Right atrium auricular region (tissue), 2 donors: ENCODE data around the gene SACM1L. TPM values are rescaled to one million over a fixed set of nuclear protein-coding genes. Genes with fewer than 3 reads are reported as not detected.

ENCODE experiments used
- DNase-seq: peaks from one replicate; pipeline ENCODE4 v3.0.0-alpha.2; 2019; ENCODE audit warnings: low spot score
- H3K27ac ChIP-seq, 2 donors: fragments of 200-600 bp; sonication (generic); 1 replicate in 1 of 2; 2 replicates in 1 of 2; pipeline ENCODE4 v1.5.1; 2016 to 2019
- H3K27me3 ChIP-seq, 2 donors: fragments of 200-600 bp; sonication (generic); one replicate each; pipeline versions ENCODE4 v1.5.1 to v1.6.0; 2017 to 2019
- H3K36me3 ChIP-seq: fragments of 200-600 bp; sonication (generic); one replicate; pipeline ENCODE4 v1.5.1; 2016
- H3K4me1 ChIP-seq, 2 donors: fragments of 200-600 bp; sonication (generic); one replicate each; pipeline versions ENCODE4 v1.5.1 to v1.6.0; 2017 to 2019
- H3K4me3 ChIP-seq, 2 donors: fragments of 200-600 bp; sonication (generic); 1 replicate in 1 of 2; 2 replicates in 1 of 2; pipeline ENCODE4 v1.5.1; 2017 to 2019; ENCODE audit warnings: mild to moderate bottlenecking in 1 of 2, moderate library complexity in 1 of 2
- H3K9me3 ChIP-seq, 2 donors: fragments of 200-600 bp; sonication (generic); one replicate each; pipeline ENCODE4 v1.5.1; 2019
- total RNA-seq, 2 donors: library from RNA; depleted of rRNA; stranded (reverse); fragments of >200 nt; gene quantifications; one replicate each; pipeline ENCODE4 v1.1.0, GENCODE V29; 2016
- TF ChIP-seq, protein P1 (sequence below), 2 donors: fragments of 200-600 bp; sonication (generic); IDR thresholded peaks; one replicate each; pipeline ENCODE4 v1.5.1; 2019; ENCODE audit warnings: antibody characterized with exemption in 2 of 2

The SACM1L gene
- total RNA-seq, 2 donors from 2014 or later, result 16.6 to 18.7 TPM

DNA sequence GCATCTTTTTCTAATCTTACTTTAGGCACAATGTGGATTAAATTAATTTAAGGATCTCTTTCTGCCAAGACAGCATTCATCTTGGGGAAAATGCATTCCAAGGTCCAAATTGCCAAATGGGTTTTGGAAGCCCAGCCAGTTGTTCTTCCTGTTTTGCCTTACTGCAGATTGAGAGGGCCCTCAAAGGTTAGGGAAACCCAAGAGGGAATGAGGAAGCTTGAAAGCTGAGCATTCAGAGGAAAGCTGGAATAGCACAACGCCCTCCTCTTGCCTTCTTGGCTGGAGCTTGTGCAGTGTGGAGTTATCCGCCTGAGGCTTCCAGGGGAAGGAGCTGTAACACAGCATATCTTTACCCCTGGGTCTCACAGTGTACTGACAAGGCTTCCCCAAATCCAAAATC lies 18.2 kb upstream of the SACM1L start:
- Histone ChIP-seq H3K9me3 (no peaks in the 10 kb centered on the region), H3K4me1 (peaks cover 0 to 26% of the 10 kb centered on the region in 2 donors), H3K4me3 (no peak overlapping the region), H3K27ac (no peak overlapping the region), H3K36me3 (peaks cover 17% of the 10 kb centered on the region), H3K27me3 (no peaks in the 10 kb centered on the region)
- DNase-seq, result no peak
- TF ChIP-seq, protein P1, sequence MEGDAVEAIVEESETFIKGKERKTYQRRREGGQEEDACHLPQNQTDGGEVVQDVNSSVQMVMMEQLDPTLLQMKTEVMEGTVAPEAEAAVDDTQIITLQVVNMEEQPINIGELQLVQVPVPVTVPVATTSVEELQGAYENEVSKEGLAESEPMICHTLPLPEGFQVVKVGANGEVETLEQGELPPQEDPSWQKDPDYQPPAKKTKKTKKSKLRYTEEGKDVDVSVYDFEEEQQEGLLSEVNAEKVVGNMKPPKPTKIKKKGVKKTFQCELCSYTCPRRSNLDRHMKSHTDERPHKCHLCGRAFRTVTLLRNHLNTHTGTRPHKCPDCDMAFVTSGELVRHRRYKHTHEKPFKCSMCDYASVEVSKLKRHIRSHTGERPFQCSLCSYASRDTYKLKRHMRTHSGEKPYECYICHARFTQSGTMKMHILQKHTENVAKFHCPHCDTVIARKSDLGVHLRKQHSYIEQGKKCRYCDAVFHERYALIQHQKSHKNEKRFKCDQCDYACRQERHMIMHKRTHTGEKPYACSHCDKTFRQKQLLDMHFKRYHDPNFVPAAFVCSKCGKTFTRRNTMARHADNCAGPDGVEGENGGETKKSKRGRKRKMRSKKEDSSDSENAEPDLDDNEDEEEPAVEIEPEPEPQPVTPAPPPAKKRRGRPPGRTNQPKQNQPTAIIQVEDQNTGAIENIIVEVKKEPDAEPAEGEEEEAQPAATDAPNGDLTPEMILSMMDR (IDR thresholded peaks at IDR 0.05), result no peak

DNA sequence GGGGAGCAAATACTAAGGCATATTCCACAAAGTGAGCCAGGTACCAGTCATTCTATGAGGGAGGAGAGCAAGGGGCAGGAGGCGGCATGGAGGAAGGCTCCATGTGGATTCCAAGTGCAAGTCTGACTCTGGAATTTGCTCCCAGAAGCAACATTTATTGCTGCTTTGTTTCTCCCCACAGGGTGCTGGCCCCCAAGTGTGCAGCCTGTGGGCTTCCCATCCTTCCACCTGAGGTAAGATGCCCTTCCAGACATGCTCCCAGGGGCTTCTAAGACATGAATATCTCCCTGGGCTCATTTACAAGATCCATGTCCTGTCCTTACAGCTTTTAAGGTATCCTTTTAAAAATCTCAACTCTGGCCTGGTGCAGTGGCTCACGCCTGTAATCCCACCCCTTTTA lies 15.9 kb upstream of the SACM1L start:
- Histone ChIP-seq H3K9me3 (no peaks in the 10 kb centered on the region), H3K36me3 (peaks cover 23% of the 10 kb centered on the region), H3K4me3 (no peak overlapping the region), H3K27ac (no peak overlapping the region), H3K4me1 (peaks cover 0 to 30% of the 10 kb centered on the region in 2 donors), H3K27me3 (no peaks in the 10 kb centered on the region)
- TF ChIP-seq, protein P1 (IDR thresholded peaks at IDR 0.05), result no peak
- no peak for DNase-seq

DNA sequence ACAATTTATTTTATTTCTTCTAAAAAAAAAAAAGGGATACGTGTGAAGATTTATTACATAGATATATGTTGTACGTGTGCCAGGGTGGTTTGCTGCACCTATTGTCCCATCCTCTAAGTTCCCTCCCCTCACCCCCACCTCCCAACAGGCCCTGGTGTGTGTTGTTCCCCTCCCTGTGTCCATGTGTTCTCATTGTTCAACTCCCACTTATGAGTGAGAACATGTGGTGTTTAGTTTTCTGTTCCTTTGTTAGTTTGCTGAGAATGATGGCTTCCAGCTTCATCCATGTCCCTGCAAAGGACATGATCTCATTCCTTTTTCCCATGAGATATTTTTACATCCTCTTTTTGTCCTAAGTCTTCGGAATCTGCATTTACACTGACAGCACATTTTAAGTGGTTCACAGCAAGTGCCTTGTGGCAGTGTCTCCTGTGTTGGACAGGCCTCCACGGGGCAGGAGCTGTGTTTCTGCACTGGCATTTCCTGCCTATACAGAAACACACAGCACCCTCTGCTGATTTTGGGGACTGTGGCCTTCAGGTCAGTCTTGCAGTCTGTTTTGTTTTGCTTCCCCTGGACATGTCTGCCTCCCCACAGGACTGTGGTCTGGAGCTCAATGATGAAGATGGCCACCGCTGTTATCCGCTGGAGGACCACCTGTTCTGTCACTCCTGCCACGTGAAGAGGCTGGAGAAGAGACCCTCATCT lies 12.7 kb upstream of the SACM1L start:
- Histone ChIP-seq H3K9me3 (no peaks in the 10 kb centered on the region), H3K4me3 (no peak overlapping the region), H3K27me3 (no peaks in the 10 kb centered on the region), H3K27ac (peak overlapping the region; percentile 65 to 71), H3K4me1 (peaks cover 0 to 29% of the 10 kb centered on the region in 2 donors), H3K36me3 (peaks cover 29% of the 10 kb centered on the region)
- no peak for DNase-seq
- TF ChIP-seq, protein P1 (IDR thresholded peaks at IDR 0.05), result no peak

DNA sequence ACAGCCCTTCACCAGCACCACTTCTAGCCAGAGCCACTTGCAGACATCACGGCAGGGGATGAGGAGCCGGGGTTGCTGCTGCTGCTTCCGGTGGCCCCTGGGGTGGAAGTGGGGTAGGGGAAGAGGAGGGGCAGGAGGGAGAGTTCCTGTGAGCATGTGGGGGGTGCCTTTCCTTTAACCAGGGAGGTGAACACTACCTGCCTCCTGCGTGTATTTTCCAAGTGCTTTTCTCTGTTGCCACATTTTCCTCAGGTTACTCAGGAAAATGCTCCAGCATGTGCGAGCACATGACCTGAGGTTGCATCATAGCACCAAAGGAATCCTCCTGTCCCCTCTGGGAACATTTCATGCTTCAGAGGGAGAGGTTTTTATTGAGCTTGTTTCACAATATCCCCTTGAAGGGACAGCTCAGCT lies 12.2 kb upstream of the SACM1L start:
- H3K9me3 ChIP-seq, result no peaks in the 10 kb centered on the region
- H3K4me1 ChIP-seq, result peaks cover 0 to 28% of the 10 kb centered on the region in 2 donors
- TF ChIP-seq, protein P1 (IDR thresholded peaks at IDR 0.05), result no peak
- H3K36me3 ChIP-seq, result peaks cover 29% of the 10 kb centered on the region
- DNase-seq, result no peak
- peak overlapping the region; percentile 65 to 71 for H3K27ac ChIP-seq
- H3K4me3 ChIP-seq, result no peak overlapping the region
- no peaks in the 10 kb centered on the region for H3K27me3 ChIP-seq

DNA sequence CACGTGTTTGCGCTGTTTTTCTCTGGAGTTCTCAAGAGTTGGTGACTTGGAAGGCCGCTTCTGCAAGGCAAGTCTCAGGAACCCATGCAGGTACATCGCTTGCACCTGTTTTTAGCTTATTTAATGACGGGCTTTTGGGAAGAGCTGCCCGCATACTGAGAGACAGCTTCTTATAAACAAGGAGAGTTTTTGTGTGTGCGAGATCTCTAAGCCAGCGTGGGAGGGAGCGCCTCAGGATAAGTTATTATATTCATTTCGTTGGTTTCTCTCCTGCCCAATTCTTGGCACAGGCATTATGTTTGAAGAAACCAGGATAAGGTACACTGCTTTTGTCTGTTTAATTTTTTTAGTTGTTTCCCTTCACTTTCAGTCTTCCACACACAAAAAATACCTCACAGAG lies 11.4 kb upstream of the SACM1L start:
- Histone ChIP-seq H3K27me3 (no peaks in the 10 kb centered on the region), H3K27ac (peak overlapping the region in 1 of 2 donors; percentile 71), H3K36me3 (peaks cover 29% of the 10 kb centered on the region), H3K9me3 (no peaks in the 10 kb centered on the region), H3K4me1 (peaks cover 0 to 28% of the 10 kb centered on the region in 2 donors), H3K4me3 (no peak overlapping the region)
- TF ChIP-seq, protein P1 (IDR thresholded peaks at IDR 0.05), result no peak
- no peak for DNase-seq

DNA sequence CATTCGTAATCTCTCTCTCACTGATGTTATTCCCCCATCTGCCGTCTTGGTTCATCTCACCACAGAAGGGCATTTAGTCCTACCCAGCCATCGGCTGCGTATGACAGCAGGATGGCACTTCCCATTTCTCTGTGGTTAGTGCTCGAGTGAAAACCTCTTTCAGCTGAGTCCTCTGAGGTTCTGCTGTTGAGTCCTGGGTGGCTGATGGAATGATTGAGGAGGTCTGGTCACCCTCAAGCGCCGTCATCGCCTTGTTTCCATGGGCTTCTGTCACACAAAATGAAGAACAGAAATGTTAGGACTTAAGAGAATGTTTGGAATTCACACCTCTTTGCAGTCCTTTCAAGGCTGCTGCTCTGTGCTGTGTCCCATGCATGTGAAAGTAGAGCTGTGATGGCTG lies 9.4 kb upstream of the SACM1L start:
- H3K27ac ChIP-seq, result peak overlapping the region; percentile 3 to 81
- H3K4me1 ChIP-seq, result peaks cover 0 to 28% of the 10 kb centered on the region in 2 donors
- no peak for DNase-seq
- peaks cover 21% of the 10 kb centered on the region for H3K36me3 ChIP-seq
- no peak overlapping the region for H3K4me3 ChIP-seq
- no peaks in the 10 kb centered on the region for H3K9me3 ChIP-seq
- H3K27me3 ChIP-seq, result no peaks in the 10 kb centered on the region
- TF ChIP-seq, protein P1 (IDR thresholded peaks at IDR 0.05), result no peak
